Vagina (tissue), 2 donors: ENCODE results near the gene UNC80. TPM values are rescaled to one million over a fixed set of nuclear protein-coding genes. Genes with fewer than 3 reads are reported as not detected.

Source experiments
- DNase-seq, 2 donors: peaks; one replicate each; pipeline ENCODE4 v3.0.0-alpha.2; 2017; ENCODE audit errors: extremely low spot score in 2 of 2
- H3K27ac ChIP-seq: fragments of 200-600 bp; sonication (generic); one replicate; pipeline ENCODE4 v1.5.1; 2019
- H3K27me3 ChIP-seq: fragments of 200-600 bp; sonication (generic); one replicate; pipeline ENCODE4 v1.5.1; 2019
- H3K36me3 ChIP-seq, 2 donors: fragments of 200-600 bp; sonication (generic); one replicate each; pipeline ENCODE4 v1.5.1; 2017 to 2019
- H3K4me1 ChIP-seq: fragments of 200-600 bp; sonication (generic); one replicate; pipeline ENCODE4 v1.5.1; 2019
- H3K4me3 ChIP-seq, 2 donors: fragments of 200-600 bp; sonication (generic); 1 replicate in 1 of 2; 2 replicates in 1 of 2; pipeline ENCODE4 v1.5.1; 2016 to 2019
- H3K9me3 ChIP-seq: fragments of 200-600 bp; sonication (generic); one replicate; pipeline ENCODE4 v1.5.1; 2019
- POLR2A ChIP-seq, 2 donors: fragments of 450-650 bp; IDR thresholded peaks; one replicate each; pipeline ENCODE4 v1.6.1; 2017; ENCODE audit warnings: antibody characterized with exemption in 2 of 2, mild to moderate bottlenecking in 2 of 2, moderate library complexity in 2 of 2
- POLR2AphosphoS5 ChIP-seq, 2 donors: sonication (generic); formaldehyde crosslinking; IDR thresholded peaks; one replicate each; pipeline ENCODE4 v1.9.0; 2017; ENCODE audit warnings: antibody characterized with exemption in 2 of 2, mild to moderate bottlenecking in 2 of 2, low read depth in 1 of 2; ENCODE audit not compliant: insufficient read depth in 1 of 2
- intact Hi-C: fragments of 100-400 bp; cut with DNase I; formaldehyde crosslinking; loops from one replicate; pipeline ENCODE4 v1.15.1; 2023
- total RNA-seq: library from RNA; depleted of rRNA; stranded (reverse); fragments of >200 nt; gene quantifications from one replicate; pipeline ENCODE4 v1.2.3, GENCODE V29; 2016
- TF ChIP-seq, protein P1 (sequence below), 3 experiments: fragments of 450-650 bp in 2 of 3; fragments of 200-600 bp in 1 of 3; sonication (generic) in 1 of 3; IDR thresholded peaks; one replicate each; pipeline ENCODE4 v1.5.1; 2017 to 2019; ENCODE audit warnings: antibody characterized with exemption in 3 of 3, mild to moderate bottlenecking in 2 of 3, moderate library complexity in 2 of 3

The UNC80 gene
- total RNA-seq, 1 donor from 2014 or later: 0.25 TPM

- H3K4me3 ChIP-seq: no peak overlapping the region
- intact Hi-C loops: no loop called here
Observed at GRCh38 chr2:209986415-209986814, 214.8 kb downstream of the UNC80 start.

GRCh38 chr2:209988010-209988409 is 216.4 kb downstream of the UNC80 start:
- no peak for DNase-seq
- Histone ChIP-seq H3K27me3 (no peaks in the 10 kb centered on the region), H3K27ac (no peak overlapping the region), H3K4me3 (no peak overlapping the region), H3K9me3 (no peaks in the 10 kb centered on the region), H3K36me3 (no peaks in the 10 kb centered on the region), H3K4me1 (no peaks in the 10 kb centered on the region)
- TF ChIP-seq POLR2A (IDR thresholded peaks at IDR 0.05) (no peak), POLR2AphosphoS5 (IDR thresholded peaks at IDR 0.05; ENCODE audit: insufficient read depth in 1 of 2, low read depth in 1 of 2) (no peak)
- TF ChIP-seq, protein P1, sequence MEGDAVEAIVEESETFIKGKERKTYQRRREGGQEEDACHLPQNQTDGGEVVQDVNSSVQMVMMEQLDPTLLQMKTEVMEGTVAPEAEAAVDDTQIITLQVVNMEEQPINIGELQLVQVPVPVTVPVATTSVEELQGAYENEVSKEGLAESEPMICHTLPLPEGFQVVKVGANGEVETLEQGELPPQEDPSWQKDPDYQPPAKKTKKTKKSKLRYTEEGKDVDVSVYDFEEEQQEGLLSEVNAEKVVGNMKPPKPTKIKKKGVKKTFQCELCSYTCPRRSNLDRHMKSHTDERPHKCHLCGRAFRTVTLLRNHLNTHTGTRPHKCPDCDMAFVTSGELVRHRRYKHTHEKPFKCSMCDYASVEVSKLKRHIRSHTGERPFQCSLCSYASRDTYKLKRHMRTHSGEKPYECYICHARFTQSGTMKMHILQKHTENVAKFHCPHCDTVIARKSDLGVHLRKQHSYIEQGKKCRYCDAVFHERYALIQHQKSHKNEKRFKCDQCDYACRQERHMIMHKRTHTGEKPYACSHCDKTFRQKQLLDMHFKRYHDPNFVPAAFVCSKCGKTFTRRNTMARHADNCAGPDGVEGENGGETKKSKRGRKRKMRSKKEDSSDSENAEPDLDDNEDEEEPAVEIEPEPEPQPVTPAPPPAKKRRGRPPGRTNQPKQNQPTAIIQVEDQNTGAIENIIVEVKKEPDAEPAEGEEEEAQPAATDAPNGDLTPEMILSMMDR (IDR thresholded peaks at IDR 0.05): no peak
- intact Hi-C loops: no loop called here

More at GRCh38 chr2:209986415-209986814, 214.8 kb downstream of the UNC80 start:
- DNase-seq: no peak
- TF ChIP-seq, protein P1 (IDR thresholded peaks at IDR 0.05): no peak
- TF ChIP-seq POLR2AphosphoS5 (IDR thresholded peaks at IDR 0.05; ENCODE audit: insufficient read depth in 1 of 2, low read depth in 1 of 2) (no peak), POLR2A (IDR thresholded peaks at IDR 0.05) (no peak)
- H3K4me1 ChIP-seq: no peaks in the 10 kb centered on the region
- no peaks in the 10 kb centered on the region for H3K9me3 ChIP-seq
- no peak overlapping the region for H3K27ac ChIP-seq
- no peaks in the 10 kb centered on the region for H3K27me3 ChIP-seq
- H3K36me3 ChIP-seq: no peaks in the 10 kb centered on the region

GRCh38 chr2:209990838-209991237 is 219.2 kb downstream of the UNC80 start:
- TF ChIP-seq POLR2AphosphoS5 (IDR thresholded peaks at IDR 0.05; ENCODE audit: insufficient read depth in 1 of 2, low read depth in 1 of 2) (no peak), POLR2A (IDR thresholded peaks at IDR 0.05) (no peak)
- TF ChIP-seq, protein P1 (IDR thresholded peaks at IDR 0.05): no peak
- Histone ChIP-seq H3K27ac (no peak overlapping the region), H3K4me3 (no peak overlapping the region), H3K27me3 (no peaks in the 10 kb centered on the region), H3K36me3 (no peaks in the 10 kb centered on the region), H3K9me3 (no peaks in the 10 kb centered on the region), H3K4me1 (no peaks in the 10 kb centered on the region)
- intact Hi-C loops: no loop called here
- no peak for DNase-seq

- no peak overlapping the region for H3K27ac ChIP-seq
Observed at GRCh38 chr2:209993968-209994367, 222.3 kb downstream of the UNC80 start.

DNA sequence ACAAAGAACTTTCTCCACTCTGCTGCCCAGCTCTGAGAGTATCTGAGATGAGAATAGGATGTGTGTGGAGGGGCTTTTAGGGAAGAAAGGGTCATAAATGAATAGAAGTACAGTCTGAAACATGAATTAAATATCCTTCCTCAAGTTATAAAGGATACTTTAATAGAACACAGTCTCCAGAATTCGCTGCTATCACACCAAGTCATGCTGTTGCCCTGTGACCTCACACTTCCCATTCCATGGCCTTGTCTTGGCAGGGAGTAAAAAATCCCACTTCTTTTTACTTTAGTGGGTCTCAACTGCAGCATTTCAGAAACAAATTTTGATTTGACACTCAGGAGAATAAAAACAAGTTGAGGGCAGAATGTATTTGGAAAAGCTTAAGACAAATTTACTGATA is 227.0 kb downstream of the UNC80 start:
- intact Hi-C loops: no loop called here
- no peak overlapping the region for H3K27ac ChIP-seq
- no peak overlapping the region for H3K4me3 ChIP-seq
- no peaks in the 10 kb centered on the region for H3K27me3 ChIP-seq
- H3K36me3 ChIP-seq: no peaks in the 10 kb centered on the region
- TF ChIP-seq POLR2A (IDR thresholded peaks at IDR 0.05) (no peak), POLR2AphosphoS5 (IDR thresholded peaks at IDR 0.05; ENCODE audit: insufficient read depth in 1 of 2, low read depth in 1 of 2) (no peak)
- TF ChIP-seq, protein P1 (IDR thresholded peaks at IDR 0.05): no peak
- DNase-seq: no peak
- no peaks in the 10 kb centered on the region for H3K9me3 ChIP-seq
- peaks cover 12% of the 10 kb centered on the region for H3K4me1 ChIP-seq

More at GRCh38 chr2:209993968-209994367, 222.3 kb downstream of the UNC80 start:
- Histone ChIP-seq H3K4me1 (no peaks in the 10 kb centered on the region), H3K36me3 (no peaks in the 10 kb centered on the region), H3K9me3 (no peaks in the 10 kb centered on the region), H3K4me3 (no peak overlapping the region), H3K27me3 (no peaks in the 10 kb centered on the region)
- TF ChIP-seq, protein P1 (IDR thresholded peaks at IDR 0.05): no peak
- TF ChIP-seq POLR2AphosphoS5 (IDR thresholded peaks at IDR 0.05; ENCODE audit: insufficient read depth in 1 of 2, low read depth in 1 of 2): no peak
- no peak for TF ChIP-seq POLR2A (IDR thresholded peaks at IDR 0.05)
- intact Hi-C loops: no loop called here
- DNase-seq: no peak
